IMR-90 (cell line): ENCODE measurements around the gene PDXDC1. TPM values are rescaled to one million over a fixed set of nuclear protein-coding genes. Genes with fewer than 3 reads are reported as not detected.
A peak's percentile ranks its signal among the peaks of the same experiment; 100 is the strongest.
"Not testable (repeated sequence)": the region's sequence is repeated elsewhere in the genome, so short reads cannot be mapped to it uniquely, and the experiment has no call there.

ENCODE experiments used
- ATAC-seq: fragments of 200-7000 bp; cut with Tn5 transposase; 2 replicates; pipeline ENCODE4 v1.9.1; 2020; ENCODE audit warnings: low read depth, mild to moderate bottlenecking, moderate library complexity
- BruUV-seq: library from RNA; stranded (reverse); fragments of 400-500 nt; replicated peaks from 2 replicates; lab custom pipeline; 2021; lab: Mats Ljungman, UMichigan
- CTCF ChIA-PET: fragments of 300-600 bp; formaldehyde crosslinking; extraction: SDS; loops from one replicate; lab custom pipeline; 2021; ENCODE audit warnings: antibody characterized with exemption; lab: Yijun Ruan, JAX
- POLR2A ChIA-PET: fragments of 300-600 bp; sonication (Branson Sonifier 250); formaldehyde crosslinking; loops from one replicate; lab custom pipeline; 2022; ENCODE audit warnings: antibody characterized with exemption; ENCODE audit not compliant: unreplicated experiment; lab: Charles Lee
- DNase-seq: peaks from one replicate; pipeline ENCODE4 v3.0.0; 2013
- H2AFZ ChIP-seq: replicated peaks from 2 replicates; pipeline ENCODE3; 2013; ENCODE audit warnings: low read length, mild to moderate bottlenecking; ENCODE audit not compliant: poor library complexity
- H2AK5ac ChIP-seq: 2 replicates; pipeline ENCODE4 v1.6.1; 2013; ENCODE audit warnings: low read depth, low read length, inconsistent platforms
- H2AK9ac ChIP-seq: replicated peaks from 2 replicates; pipeline ENCODE3; 2013; ENCODE audit warnings: mild to moderate bottlenecking, low read depth, low read length, moderate library complexity; ENCODE audit not compliant: poor library complexity
- H2BK120ac ChIP-seq: 2 replicates; pipeline ENCODE4 v1.6.1; 2013; ENCODE audit warnings: low read depth, low read length, inconsistent platforms
- H2BK15ac ChIP-seq: 3 replicates; pipeline ENCODE4 v1.6.1; 2013; ENCODE audit warnings: low read depth, low read length, inconsistent platforms
- H2BK20ac ChIP-seq: 2 replicates; pipeline ENCODE4 v1.6.1; 2013; ENCODE audit warnings: low read depth, mild to moderate bottlenecking, inconsistent platforms, low read length, moderate library complexity
- H2BK5ac ChIP-seq: 2 replicates; pipeline ENCODE4 v1.6.1; 2013; ENCODE audit warnings: mild to moderate bottlenecking, low read depth, low read length, inconsistent platforms; ENCODE audit not compliant: poor library complexity, severe bottlenecking
- H3K14ac ChIP-seq: replicated peaks from 2 replicates; pipeline ENCODE4 v1.6.1; 2013; ENCODE audit warnings: low read depth, low read length, inconsistent platforms
- H3K18ac ChIP-seq: 2 replicates; pipeline ENCODE4 v1.6.1; 2013; ENCODE audit warnings: low read depth, low read length, control low read depth
- H3K23ac ChIP-seq: 2 replicates; pipeline ENCODE4 v1.6.1; 2013; ENCODE audit warnings: low read depth, low read length, inconsistent platforms
- H3K27ac ChIP-seq: 2 replicates; pipeline ENCODE4 v1.5.1; 2013; ENCODE audit warnings: mild to moderate bottlenecking, control low read depth, low read length; ENCODE audit not compliant: insufficient read depth
- H3K27me3 ChIP-seq: 2 replicates; pipeline ENCODE4 v1.6.1; 2013; ENCODE audit warnings: low read length; ENCODE audit not compliant: control insufficient read depth, insufficient read depth
- H3K36me3 ChIP-seq: 2 replicates; pipeline ENCODE4 v1.6.1; 2013; ENCODE audit warnings: low read length, mixed read lengths; ENCODE audit not compliant: control insufficient read depth, insufficient read depth
- H3K4ac ChIP-seq: 2 replicates; pipeline ENCODE4 v1.6.1; 2013; ENCODE audit warnings: low read depth, low read length, inconsistent platforms
- H3K4me1 ChIP-seq: 2 replicates; pipeline ENCODE4 v1.6.1; 2013; ENCODE audit warnings: low read length, mixed read lengths; ENCODE audit not compliant: control insufficient read depth, insufficient read depth
- H3K4me2 ChIP-seq: 2 replicates; pipeline ENCODE4 v1.6.1; 2013; ENCODE audit warnings: low read depth, mild to moderate bottlenecking, control low read depth, low read length, moderate library complexity
- H3K4me3 ChIP-seq: 2 replicates; pipeline ENCODE4 v1.5.1; 2013; ENCODE audit warnings: low read depth, mild to moderate bottlenecking, control low read depth, low read length, moderate library complexity; ENCODE audit not compliant: insufficient read depth
- H3K56ac ChIP-seq: 2 replicates; pipeline ENCODE4 v1.6.1; 2013; ENCODE audit warnings: low read length, inconsistent platforms; ENCODE audit not compliant: insufficient read depth; ENCODE audit errors: extremely low read depth
- H3K79me1 ChIP-seq, 2 experiments: 2 replicates each; pipeline ENCODE4 v1.6.1; 2013; ENCODE audit warnings: low read length in 2 of 2, inconsistent platforms in 1 of 2, low read depth in 1 of 2
- H3K9ac ChIP-seq: 2 replicates; pipeline ENCODE4 v1.6.1; 2013; ENCODE audit warnings: low read depth, low read length, control low read depth
- H3K9me1 ChIP-seq: 2 replicates; pipeline ENCODE4 v1.6.1; 2013; ENCODE audit warnings: low read length, inconsistent platforms; ENCODE audit not compliant: insufficient read depth
- H3K9me3 ChIP-seq: 2 replicates; pipeline ENCODE4 v1.6.1; 2013; ENCODE audit warnings: low read length; ENCODE audit not compliant: control insufficient read depth, insufficient read depth
- H4K20me1 ChIP-seq: 2 replicates; pipeline ENCODE4 v1.6.1; 2013; ENCODE audit warnings: low read length, inconsistent platforms; ENCODE audit not compliant: insufficient read depth
- H4K5ac ChIP-seq: 2 replicates; pipeline ENCODE4 v1.6.1; 2013; ENCODE audit warnings: mild to moderate bottlenecking, low read depth, low read length, control low read depth
- H4K8ac ChIP-seq, 2 experiments: 2 replicates each; pipeline ENCODE4 v1.6.1; 2013; ENCODE audit warnings: low read depth in 2 of 2, low read length in 2 of 2, control low read depth in 1 of 2, inconsistent platforms in 1 of 2
- H4K91ac ChIP-seq: 2 replicates; pipeline ENCODE4 v1.6.1; 2013; ENCODE audit warnings: low read depth, low read length, inconsistent platforms; ENCODE audit not compliant: insufficient read depth
- WGBS, 2 experiments: methylation state at CpG; one replicate each; pipeline versions ENCODE4 v1.1.5 to v1.1.7; 2013; ENCODE audit warnings: missing lambda C conversion rate in 2 of 2; ENCODE audit not compliant: insufficient read length in 1 of 2; ENCODE audit errors: extremely low coverage in 2 of 2; 5-methylcytosine and 5-hydroxymethylcytosine counted together
- dilution Hi-C: fragments of 300-500 bp; cut with HindIII; formaldehyde crosslinking; loops from one replicate; pipeline ENCODE4 v1.14.3; 2018; ENCODE audit warnings: low sequenced_read_pairs; ENCODE audit not compliant: unreplicated experiment
- in situ Hi-C: fragments of 300-500 bp; cut with MboI; formaldehyde crosslinking; loops from 3 replicates; pipeline ENCODE4 v1.14.3; 2019; ENCODE audit warnings: low sequenced_read_pairs, inconsistent platforms, mixed read lengths
- intact Hi-C: fragments of 100-400 bp; cut with micrococcal nuclease; formaldehyde crosslinking; loops from 2 replicates; pipeline ENCODE4 v1.10.0; 2022
- polyA plus RNA-seq, 3 experiments: library from polyadenylated mRNA; depleted of rRNA; stranded (reverse); fragments of >200 nt; gene quantifications; 2 replicates each; pipeline ENCODE4 v1.2.3, GENCODE V29; 2012; ENCODE audit warnings: low replicate concordance in 1 of 3
- total RNA-seq: library from RNA; depleted of rRNA; stranded (reverse); fragments of >200 nt; gene quantifications from 2 replicates; pipeline ENCODE4 v1.2.3, GENCODE V29; 2012

PDXDC1 gene
- total and polyA plus RNA-seq, 2 of the 4 experiments (the other 2 are of a cell fraction) = 68.7 to 117 TPM

- H4K8ac ChIP-seq, H2AK9ac ChIP-seq, H2BK20ac ChIP-seq, H3K18ac ChIP-seq, H3K9me1 ChIP-seq, H4K20me1 ChIP-seq, H3K4me3 ChIP-seq, H4K5ac ChIP-seq, H3K4me1 ChIP-seq, H3K4me2 ChIP-seq, dilution Hi-C loops, H2BK120ac ChIP-seq, H3K56ac ChIP-seq, H3K27me3 ChIP-seq, POLR2A ChIA-PET, H2AFZ ChIP-seq, CTCF ChIA-PET, H3K27ac ChIP-seq, H4K91ac ChIP-seq, intact Hi-C loops, H3K9me3 ChIP-seq, H3K9ac ChIP-seq, H2BK5ac ChIP-seq, H3K4ac ChIP-seq, DNase-seq, H3K14ac ChIP-seq, H2BK15ac ChIP-seq, in situ Hi-C loops, H3K79me1 ChIP-seq, H2AK5ac ChIP-seq, H3K23ac ChIP-seq, ATAC-seq: not testable (repeated sequence)
- WGBS, 2 experiments = 100% methylated on average over 1 of the region's 51 CpGs; no CpG with 5 or more reads in 1 of the 2 experiments
- H3K36me3 ChIP-seq = peaks cover 12% of the 10 kb centered on the region
- BruUV-seq = TSS peak; percentile 42
Measured at GRCh38 chr16:15130943-15131700, 156.3 kb downstream of the PDXDC1 start.

DNA sequence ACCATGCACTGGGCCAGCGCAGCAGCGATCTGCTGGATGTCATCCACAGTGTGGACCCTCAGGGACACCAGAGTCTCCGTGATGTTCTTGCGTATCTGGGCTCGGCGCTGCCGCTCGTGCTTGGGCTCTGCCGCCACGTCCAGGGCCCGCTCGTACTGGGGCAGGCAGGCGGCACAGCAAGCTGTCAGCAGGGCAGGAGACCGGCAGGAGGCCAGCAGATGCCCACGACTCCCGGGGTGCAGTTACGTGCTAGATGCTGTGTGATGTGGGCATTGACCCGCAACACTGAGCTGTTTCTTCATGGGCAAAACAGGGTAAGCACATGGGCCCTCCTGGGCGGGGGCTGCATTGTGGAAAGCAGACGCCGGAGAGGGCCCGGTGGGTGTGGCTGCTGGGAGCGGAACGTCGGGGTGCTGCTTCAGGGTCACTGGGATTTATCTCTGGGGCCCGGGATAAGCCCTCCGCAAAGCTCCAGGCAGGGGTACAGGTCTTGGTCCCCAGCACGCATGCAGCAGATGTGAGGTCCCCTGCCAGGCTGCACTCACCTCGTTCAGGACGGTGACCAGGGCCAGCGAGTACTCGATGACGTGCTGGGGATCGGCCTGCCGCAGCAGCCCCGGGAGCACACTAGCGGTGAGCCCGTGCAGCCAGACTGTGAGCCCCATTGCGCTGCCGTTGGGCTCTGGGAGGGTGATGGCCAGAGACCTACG, 158.0 kb downstream of the PDXDC1 start:
- BruUV-seq, H2BK5ac ChIP-seq, H2BK120ac ChIP-seq, DNase-seq, H3K79me1 ChIP-seq, H4K5ac ChIP-seq, H3K23ac ChIP-seq, H2BK15ac ChIP-seq, H3K27me3 ChIP-seq, H3K9me1 ChIP-seq, H4K20me1 ChIP-seq, H2BK20ac ChIP-seq, intact Hi-C loops, H4K8ac ChIP-seq, H2AK5ac ChIP-seq, ATAC-seq, H4K91ac ChIP-seq, H3K14ac ChIP-seq, H3K56ac ChIP-seq, H2AFZ ChIP-seq, H3K9me3 ChIP-seq, CTCF ChIA-PET, H3K27ac ChIP-seq, in situ Hi-C loops, H3K18ac ChIP-seq, H3K4me3 ChIP-seq, H3K9ac ChIP-seq, H2AK9ac ChIP-seq, H3K4me2 ChIP-seq, dilution Hi-C loops, H3K4me1 ChIP-seq, H3K4ac ChIP-seq, H3K36me3 ChIP-seq, POLR2A ChIA-PET: not testable (repeated sequence)
- 86% methylated on average over 2 of the region's 41 CpGs; no CpG with 5 or more reads in 1 of the 2 experiments for WGBS, 2 experiments
